ENCODE results near the gene WDR41.

GRCh38 chr5:77418601-77419581 lies 73.2 kb downstream of the WDR41 start:
- TF ChIP-seq CTCF (IDR thresholded peaks at IDR 0.05) (no peak), POLR2A (IDR thresholded peaks at IDR 0.05) (no peak)

Measured in suprapubic skin (tissue), 3 donors.